ENCODE results near the gene TIAM2.

GRCh38 chr6:155291291-155291690 lies 296.2 kb downstream of the TIAM2 start:
- TF ChIP-seq CTCF (conservative IDR thresholded peaks at IDR 0.05; ENCODE audit: low read length) (no peak), EZH2phosphoT487 (IDR thresholded peaks at IDR 0.05; ENCODE audit: borderline replicate concordance, low read depth, low read length) (no peak)
